CD4-positive, alpha-beta T cell treated with Interleukin-6 at 100 ng/mL for 8 hours (primary cell): Measurements from ENCODE around the gene UNKL.

Experiments
- DNase-seq: peaks from one replicate; pipeline ENCODE4 v3.0.0-alpha.2; 2020; ENCODE audit warnings: mixed read lengths, low spot score

The UNKL gene

DNA sequence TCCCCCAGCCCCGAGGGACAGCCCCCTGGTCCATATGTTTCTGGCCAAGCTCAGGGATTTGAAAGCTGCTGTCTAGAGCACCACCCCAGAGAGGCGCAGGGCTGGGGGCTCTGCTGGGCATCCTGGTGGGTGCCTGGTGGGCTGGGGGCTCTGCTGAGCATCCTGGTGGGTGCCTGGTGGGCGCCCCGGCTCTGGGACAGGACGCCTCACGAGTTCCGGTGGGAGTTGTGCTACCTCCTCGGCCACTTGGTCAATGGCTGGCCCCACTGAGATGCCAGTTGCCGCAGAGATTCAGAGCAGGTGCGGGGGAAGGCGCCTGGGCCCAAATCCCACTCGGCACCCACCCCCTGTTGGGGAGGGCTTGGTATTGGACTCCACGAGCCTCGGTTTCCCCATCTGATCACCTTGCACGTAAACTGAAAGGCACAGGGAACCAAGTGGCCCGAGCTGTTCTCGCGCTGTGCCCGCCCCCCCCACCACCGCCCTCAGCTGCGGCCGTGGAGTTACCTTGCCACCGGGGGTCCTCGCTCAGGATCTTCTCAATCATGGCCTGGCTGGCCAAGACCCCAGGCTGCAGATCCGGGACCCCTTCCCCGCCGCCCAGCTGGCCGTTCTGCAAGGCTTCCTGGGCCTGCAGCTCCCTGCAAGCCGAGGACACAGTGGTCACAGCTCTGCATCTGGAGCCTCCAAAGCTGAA lies 13.3 kb downstream of the UNKL start:
- DNase-seq = no peak

DNA sequence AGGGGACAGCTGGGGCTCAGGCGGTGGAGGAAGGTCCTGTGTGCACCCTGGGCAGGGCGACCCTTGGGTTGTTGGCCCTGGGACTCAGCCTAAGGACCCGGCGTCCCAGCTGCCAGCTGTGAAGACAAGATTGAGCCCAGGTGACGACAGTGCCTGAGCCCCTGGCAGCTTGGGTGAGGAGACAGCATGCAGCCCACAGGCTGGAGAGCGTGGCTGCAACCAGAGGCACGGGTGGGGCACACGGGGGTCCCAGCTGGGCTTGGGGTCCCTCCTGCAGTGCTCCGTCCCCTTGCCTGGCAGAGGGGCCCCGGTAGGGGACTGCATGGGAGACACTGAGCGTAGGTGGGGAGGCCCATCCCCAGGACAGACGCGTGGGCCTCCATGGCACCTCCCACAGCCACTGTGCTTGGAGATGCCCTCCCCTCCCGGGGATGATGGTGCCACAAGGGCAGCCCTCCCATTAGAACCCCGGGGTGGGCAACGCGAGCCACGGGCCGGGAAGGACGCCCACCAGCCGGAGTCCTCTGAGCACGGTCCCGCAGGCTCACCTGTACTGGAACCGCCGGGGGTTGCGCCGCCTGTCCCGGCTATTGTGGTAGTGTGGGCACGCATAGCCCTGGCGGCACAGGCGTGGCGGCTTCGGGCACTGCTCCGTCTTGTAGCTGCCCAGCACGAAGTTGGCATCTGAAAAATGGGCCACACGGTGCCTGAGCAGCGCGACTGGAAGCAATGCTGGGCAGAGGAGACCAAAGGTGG lies 15.5 kb downstream of the UNKL start:
- no peak for DNase-seq

DNA sequence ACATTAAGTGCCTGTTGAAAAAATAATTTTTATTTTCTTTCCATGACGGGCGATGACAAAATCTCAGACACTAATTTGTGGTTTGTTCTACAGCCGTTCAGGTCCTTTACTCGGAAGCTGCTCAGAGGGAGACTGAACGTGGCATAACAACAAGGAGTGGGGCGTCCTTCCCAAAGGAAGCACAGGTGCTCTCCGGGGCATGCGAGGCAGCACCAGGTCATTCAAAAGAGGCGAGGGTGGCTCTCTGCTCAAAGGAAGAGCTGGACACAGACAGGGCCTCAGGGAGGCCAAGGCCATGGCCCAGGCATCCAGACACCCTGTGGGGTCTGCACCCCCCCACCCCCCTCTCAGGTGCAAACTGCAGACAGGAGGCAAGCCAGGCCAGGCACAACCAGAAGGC lies 16.2 kb downstream of the UNKL start:
- no peak for DNase-seq

DNA sequence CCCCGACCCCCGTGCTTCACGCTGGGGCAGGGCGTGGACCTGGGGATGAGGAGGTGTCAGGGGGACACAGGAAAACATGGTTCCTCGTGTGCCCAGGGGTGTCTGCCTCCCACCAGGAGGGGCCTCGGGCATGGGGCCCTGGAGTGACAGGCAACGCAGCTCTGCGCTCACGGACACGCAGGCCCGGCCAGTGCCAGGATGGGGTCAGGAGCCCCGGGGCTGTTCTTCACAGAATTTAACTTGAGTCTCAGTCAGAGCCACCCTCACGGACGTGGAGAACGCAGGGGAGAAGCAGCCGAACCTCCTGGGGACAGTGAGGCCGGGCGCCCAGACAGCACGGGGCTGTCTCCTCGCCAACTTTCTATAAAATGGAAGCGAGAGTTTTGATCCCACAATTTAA lies 16.7 kb downstream of the UNKL start:
- DNase-seq = no peak

DNA sequence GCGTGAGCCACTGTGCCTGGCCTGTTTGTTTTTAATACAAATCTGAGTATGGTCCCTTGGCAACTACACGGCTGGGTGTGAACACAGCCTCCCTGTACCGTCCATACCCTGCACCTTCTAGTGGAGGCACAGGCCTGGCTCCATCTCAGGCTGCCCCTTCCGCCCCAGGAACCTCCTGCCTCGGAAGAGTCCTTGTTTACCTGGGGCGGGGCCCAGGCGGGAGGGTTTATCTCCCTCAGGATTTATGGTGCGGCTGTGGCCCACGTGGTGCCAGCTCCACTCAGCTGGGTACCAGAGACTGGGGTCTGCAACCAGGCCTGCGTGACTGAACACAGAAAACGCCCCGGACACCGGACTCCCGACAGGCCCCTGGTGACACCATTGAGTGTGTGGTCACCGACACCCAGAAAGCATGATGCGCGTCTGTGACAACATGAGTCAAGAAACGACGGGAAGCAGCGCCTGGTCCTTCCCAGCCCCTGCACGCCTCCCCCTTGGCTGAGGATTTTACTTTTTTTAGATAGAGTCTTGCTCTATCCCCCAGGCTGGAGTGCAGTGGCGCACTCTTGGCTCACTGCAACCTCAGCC lies 19.0 kb downstream of the UNKL start:
- no peak for DNase-seq

DNA sequence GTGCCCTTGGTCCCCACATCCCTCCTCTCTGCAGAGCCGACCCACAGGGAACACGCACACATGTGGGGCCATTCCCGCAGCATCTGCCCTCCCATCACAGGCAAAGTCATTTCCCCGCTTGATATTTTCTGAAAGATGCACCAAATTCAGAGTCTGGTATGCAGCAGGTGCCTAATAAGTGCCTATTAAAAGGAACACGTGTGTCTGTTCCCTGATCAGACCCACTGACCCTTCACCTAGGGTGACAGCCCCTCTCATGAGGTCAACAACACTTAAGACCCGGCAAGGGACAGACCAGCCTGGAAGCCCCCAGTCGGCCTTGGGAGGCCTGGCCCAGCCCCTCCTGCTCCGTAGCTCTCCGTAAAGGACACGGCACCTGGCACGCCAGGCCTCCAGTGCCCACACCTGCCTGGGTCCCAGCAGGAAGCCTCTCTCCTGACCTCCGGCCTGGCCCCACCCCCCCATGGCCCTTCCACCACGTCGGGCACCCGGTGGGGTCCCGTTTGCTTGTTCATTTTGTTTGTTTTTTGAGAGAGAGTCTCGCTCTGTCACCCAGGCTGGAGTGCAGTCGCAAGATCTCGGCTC lies 20.0 kb downstream of the UNKL start:
- no peak for DNase-seq

DNA sequence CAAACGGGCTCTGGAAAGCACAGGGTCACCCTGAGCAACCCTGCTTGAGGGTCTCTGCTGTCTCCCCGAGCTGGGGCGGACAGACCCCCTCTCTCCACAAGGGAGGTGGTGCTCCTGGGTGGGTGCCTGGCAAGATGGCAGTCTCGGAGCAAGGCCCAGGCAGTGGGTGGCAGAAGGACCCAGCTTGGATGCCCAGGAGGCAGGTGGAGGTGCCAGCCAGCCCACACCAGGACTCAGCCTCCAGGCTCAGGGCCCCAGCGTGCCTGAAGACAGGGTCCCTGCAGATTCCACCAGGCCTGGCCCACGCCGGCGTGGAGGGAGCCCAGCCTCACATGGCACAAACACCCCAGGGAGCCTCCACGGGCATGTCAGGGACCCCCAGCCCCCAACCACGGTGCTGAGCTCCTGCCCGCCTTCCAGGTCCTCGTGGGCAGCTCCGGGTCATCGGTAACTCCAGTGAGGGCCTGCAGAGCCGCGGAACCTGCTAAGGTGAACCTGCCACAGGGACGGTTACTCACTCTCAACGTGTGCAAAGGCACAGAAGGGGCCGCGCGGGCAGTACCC lies 20.8 kb downstream of the UNKL start:
- DNase-seq = no peak

DNA sequence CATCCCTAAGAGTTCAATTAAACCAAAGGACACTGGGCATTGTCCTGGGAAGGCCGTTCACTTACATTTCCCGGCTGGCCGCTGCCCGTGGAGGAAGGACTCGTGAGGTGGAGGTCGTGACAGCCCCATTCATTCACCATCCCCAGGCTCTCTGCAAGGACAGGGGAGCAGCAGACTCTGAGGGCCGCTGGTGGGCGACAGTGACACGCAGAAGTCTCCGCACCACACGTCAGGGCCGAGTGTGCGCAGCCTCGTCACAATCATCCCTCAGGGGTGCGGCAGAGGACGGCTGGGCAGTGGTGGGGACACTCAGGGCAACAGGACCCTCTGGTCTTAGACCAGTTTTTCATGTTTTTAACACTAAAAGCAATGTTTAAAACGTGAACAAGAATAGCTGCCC lies 21.7 kb downstream of the UNKL start:
- DNase-seq = no peak

DNA sequence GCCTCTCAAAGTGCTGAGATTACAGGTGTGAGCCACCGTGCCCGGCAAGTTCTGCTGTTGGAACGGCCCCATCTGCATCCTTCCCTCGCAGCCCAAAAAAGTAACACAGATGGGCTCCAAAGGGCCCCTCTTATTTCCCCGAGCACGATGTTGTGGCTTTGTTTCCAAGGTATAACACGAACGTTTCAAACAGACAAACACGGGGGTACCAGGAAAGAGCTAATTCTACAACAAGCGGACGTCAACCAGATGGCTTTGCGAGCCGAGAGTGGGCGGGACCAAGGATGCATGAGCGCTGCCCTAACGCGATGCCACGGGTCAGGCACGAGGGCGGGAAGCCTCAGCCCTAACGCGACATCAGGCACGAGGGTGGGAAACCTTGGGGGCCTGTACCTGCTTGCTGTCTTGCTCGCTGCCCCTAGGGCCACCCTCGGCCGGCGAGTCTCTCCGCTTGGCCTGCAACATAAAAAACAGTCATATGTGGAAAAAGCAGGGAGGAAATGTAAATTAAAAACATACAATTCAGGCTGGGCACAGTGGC lies 24.2 kb downstream of the UNKL start:
- DNase-seq = no peak

DNA sequence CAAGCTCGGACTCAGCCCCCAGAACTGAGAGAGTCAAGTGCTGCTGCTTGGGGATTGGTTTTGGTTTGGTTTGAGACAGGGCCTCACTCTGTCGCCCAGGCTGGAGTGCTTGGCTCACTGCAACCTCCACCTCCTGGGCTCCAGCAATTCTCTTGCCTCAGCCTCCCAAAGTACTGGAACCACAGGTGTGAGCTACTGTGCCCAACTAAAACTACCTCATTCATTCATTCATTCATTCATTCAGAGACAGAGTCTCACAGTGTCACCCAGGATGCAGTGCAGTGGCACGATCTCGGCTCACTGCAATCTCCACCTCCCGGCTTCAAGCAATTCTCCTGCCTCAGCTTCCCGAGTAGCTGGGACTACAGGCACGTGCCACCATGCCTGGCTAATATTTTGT lies 24.7 kb downstream of the UNKL start:
- no peak for DNase-seq

DNA sequence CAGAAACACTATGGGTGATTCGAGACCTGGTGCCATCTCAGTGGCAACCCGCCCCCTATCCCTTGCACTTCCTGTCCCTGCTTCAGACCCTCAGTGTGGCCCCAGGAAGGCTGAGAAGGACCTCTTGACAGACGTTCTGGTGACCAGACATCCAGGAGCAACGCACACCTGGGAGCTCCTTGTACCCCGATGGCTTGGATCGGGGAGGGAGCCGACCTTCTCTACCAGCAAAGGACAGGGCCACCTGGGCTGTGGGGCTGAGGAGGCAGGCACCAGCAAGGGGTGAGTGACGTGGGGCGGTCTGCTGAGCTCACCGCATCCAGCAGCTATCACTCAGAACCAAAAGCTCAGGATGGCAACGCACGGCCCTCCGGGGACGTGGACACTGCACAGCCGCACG lies 27.2 kb downstream of the UNKL start:
- no peak for DNase-seq

DNA sequence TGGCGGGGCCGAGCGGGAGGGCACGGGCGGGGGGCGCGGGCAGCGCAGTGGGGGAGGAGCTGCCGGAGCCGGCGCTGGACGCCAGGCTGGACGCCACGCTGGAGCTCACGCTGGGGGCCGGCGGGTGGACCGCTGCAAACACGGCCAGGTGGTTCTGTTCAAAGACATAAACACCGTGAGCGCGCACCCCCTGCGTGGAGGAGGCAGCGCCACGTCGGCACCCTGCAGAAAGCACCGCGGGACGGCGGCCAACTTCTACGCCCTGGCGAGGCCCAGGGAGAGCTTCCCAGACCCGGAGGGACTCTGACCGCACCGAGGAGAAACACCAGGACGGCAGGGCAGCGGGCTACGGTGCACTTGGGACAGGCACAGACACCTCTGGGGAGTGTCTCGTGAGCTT lies 29.3 kb downstream of the UNKL start:
- no peak for DNase-seq

DNA sequence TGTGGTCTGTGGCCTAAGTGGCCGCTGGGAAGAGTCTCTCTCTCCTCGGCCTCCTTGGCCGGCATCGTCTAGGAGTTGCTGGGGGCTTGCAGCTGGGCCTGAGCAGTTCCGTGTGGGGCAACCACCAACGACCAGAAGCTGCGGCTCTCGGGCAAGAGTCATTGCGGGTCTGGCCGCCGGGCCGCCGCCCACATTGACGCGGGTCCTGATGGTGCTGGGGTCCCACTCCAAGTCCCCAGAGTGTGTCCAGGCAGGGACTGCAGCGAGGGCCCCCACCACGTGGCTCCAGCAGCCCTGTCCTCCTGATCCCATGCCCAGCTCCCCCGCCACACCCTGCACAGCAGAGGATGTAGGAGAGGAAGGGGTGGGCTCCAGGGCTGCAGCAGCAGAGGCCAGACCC lies 30.9 kb downstream of the UNKL start:
- DNase-seq = no peak

DNA sequence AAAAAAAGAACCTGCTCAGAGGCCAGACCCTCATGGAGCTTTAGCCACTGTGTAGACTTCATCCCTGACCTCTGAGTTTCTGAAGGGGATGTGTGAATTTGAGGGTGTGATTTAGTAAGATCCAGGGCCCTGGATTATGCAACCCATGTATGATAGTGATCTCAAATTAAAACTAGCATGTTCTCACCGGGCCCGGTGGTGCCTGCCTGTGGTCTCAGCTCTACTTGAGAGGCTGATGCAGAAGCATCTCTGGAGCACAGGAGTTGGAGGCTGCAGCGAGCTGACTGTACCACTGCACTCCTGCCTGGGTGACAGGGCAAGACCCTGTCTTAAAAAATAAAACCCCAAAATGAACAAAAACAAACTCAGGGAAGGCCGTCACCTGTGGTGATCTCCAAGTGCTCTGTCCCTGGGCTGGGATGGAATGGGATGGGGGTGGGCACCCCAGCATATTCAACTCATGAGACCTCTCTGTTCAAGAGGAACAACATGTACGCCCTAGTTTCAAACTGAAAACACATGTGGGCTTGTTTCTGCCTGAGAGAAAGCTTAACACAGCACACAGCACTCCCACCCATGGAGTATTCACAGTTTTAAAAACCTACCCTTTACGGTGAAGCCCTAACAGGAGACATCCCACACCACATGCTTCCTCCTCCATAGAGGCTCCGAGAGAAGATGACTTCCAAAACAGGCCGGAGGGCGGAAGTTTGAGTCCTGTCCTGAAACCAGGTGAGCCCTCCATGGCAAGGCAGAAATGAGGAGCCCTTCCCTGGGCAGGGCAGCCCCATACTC lies 32.7 kb downstream of the UNKL start:
- DNase-seq = no peak

DNA sequence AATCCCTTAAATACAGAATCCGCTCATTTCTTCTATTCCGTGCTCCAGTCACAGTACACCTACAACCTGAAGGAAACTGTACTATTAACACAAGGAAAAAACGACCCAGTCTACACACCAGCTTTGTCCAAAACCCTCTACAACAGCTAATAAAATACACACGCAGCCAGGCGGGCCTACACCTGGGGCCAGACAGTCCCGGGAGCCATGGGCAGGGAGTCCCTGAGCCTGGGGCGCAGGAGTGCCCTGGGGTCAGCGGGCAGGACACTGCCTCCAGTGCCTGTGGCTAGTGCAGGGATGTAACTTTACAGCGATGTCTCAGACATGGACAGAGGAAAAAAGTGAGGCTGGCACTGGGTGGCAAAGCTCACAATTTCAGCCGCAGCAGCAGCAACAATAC lies 34.3 kb downstream of the UNKL start:
- no peak for DNase-seq

DNA sequence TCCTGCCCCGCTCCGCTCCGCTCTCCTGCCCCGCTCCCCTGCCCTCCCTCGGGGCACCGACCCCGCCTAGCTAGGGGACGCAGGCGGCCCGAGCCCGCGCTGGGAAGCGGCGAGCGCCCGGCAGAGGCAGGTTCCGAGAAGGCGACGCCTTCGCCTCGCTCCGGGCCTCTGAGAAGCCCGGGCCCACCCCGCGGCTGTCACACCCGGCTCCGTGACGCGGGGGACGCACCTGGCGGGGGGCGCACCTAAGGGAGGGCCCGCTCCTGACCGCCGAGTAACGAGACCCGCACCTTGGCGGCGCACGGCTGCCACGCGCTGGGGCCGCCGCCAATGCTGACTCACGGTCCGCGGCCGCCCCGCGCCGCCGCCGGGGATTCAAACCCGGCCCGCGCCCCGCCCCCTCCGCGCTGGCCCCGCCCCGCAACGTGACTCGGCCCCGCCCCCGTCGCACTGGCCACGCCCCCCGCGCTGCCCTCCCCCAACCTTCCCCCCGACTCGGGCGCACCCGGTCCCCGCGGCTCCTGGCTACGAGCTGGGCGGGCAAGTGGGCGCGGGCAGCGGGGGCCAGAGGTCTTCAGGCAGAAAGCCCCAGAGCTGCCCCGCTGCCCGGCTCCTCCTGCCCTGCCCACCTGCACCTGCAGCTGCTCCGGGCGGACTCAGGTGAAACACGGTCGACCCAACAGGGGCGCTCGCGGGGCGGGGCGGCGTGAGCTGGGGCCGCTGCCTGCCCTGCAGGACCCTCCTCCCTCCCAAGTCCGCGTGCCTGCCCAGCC lies 35.0 kb downstream of the UNKL start:
- DNase-seq = peak; percentile 48

DNA sequence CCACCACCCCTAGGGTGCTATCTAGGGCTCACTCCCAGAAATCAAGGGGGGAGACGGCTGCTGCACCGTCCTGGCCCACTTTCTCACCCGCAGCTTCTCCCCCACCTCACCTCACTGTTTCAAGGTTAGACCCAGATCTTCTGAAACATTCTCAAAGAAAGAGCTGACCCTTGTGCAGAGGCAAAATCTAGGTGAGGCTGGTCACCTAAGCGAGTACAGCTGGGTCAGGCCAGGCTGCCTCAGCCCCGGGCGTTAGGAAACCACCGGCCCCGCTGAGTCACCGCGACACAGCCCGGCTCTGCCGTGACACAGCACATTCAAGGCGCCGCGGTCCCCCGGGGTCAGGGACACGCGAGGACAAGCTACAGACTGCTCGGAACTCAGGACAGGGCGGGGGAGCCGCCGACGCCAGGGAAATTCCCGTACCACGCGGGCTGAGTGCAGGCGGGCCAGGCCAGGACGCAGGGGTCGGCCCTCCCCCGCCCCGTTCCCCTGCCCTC lies 35.6 kb downstream of the UNKL start:
- peak; percentile 28 for DNase-seq

DNA sequence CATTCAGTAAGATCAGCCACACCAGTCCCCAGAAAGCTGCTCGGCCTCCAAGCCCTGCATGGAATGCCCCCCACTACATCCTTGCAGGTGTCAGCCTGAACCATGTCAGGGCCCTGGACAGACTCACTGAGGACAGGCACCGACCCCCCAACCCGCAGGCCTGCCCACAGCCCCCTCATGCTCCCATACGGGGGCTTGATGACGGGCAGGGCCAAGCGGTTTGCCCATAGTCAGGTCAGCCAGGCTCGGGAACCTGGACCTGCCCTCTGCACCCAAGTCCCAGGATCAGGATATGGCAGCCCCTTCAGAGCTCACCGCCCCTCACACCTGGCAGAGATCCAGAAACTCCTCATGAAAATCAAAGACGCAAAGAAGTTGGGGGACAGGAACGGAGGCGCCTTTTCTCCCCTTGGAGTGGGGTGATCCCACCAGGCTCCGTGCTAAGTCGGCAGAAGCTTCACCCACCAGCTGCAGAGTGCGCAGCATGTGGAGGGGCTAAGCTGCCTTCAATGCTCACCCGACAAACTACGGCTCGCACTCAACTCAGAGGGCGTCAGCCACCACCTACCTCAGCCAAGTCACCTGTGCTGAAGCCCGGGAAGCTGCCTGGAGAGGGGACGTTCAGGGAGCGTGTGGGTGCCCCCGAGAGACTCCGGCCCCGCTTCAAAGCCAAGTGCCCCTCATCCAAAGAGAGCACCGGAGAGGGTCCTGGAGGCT lies 36.3 kb downstream of the UNKL start:
- DNase-seq = no peak

DNA sequence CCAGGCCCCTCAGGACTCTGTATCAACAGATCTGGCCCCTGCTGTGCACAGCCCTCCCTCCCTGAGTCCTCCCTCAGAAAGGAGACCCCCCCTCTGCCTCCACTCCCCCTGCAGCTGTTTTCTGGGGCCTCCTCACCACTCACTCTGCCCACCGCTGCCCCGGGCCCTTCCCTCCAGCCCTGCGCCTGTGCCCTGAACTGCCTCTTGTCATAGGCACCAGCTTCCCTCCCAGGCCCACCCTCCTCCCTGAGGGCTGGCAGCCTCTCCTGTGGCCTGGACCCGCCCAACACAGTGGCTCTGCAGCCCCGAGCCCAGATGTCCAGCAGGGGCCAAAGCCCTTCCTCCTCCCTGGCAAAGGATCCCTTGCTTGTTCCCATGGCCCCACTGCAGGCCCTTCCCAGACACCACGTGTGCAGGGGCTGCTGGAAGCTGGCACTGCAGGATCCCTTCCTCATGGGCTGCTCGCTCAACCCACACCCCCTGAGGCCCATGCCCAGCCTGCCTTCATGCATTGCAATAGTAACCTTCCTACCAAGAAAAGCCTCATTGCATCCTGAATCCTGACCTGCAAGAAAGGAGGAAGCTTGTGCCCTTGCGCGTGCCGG lies 37.0 kb downstream of the UNKL start:
- no peak for DNase-seq
